AG04450 (cell line): ENCODE measurements around the gene CASQ1. TPM values are rescaled to one million over a fixed set of nuclear protein-coding genes. Genes with fewer than 3 reads are reported as not detected.

Source experiments
- CTCF ChIA-PET: fragments of 300-600, 350-600 bp; formaldehyde crosslinking; extraction: SDS; loops from one replicate; lab custom pipeline; 2022; ENCODE audit warnings: antibody characterized with exemption, inconsistent platforms; lab: Charles Lee
- POLR2A ChIA-PET: fragments of 350-600 bp; formaldehyde crosslinking; extraction: SDS; loops from one replicate; lab custom pipeline; 2021; ENCODE audit warnings: antibody characterized with exemption, inconsistent platforms; lab: Yijun Ruan, JAX
- DNase-seq: peaks from one replicate; pipeline ENCODE4 v3.0.0-alpha.2; 2011; ENCODE audit warnings: low read depth, low spot score
- H3K27ac ChIP-seq: one replicate; pipeline ENCODE4 v1.5.1; 2012; ENCODE audit warnings: low read depth, low read length, control low read depth
- H3K27me3 ChIP-seq: one replicate; pipeline ENCODE4 v1.6.0; 2012; ENCODE audit warnings: low read length; ENCODE audit not compliant: control insufficient read depth, insufficient read depth
- H3K4me3 ChIP-seq: 2 replicates; pipeline ENCODE4 v1.5.1; 2011; ENCODE audit warnings: mild to moderate bottlenecking, low read depth, low read length, control low read depth
- H3K9me3 ChIP-seq: 2 replicates; pipeline ENCODE4 v1.5.1; 2012; ENCODE audit warnings: low read length; ENCODE audit not compliant: control insufficient read depth, insufficient read depth
- CTCF ChIP-seq: IDR thresholded peaks from 2 replicates; pipeline ENCODE4 v1.5.1; 2011; ENCODE audit warnings: low read depth, low read length, control low read depth, inconsistent platforms
- polyA plus RNA-seq: library from polyadenylated mRNA; depleted of rRNA; stranded (reverse); fragments of >200 nt; gene quantifications from 2 replicates; pipeline ENCODE4 v1.2.3, GENCODE V29; 2011

CASQ1 gene
- polyA plus RNA-seq, 1 experiment, result 0.17 TPM

GRCh38 chr1:160210561-160210960, 20.2 kb downstream of the CASQ1 start:
- POLR2A ChIA-PET, result no interaction called here
- H3K4me3 ChIP-seq, result no peak overlapping the region
- no peaks in the 10 kb centered on the region for H3K27me3 ChIP-seq
- no peak for DNase-seq
- peak overlapping the region; percentile 21 for H3K27ac ChIP-seq
- CTCF ChIA-PET, result interaction anchor here (0.7 to 2.4 kb wide), 5 partner anchors 10 to 125 kb away, joined by 3 to 18 read pairs (median 9); no protein-coding TSS in a partner anchor
- no peaks in the 10 kb centered on the region for H3K9me3 ChIP-seq
- TF ChIP-seq CTCF, result no peak

GRCh38 chr1:160211046-160211790, 20.8 kb downstream of the CASQ1 start:
- no peak for TF ChIP-seq CTCF
- Histone ChIP-seq H3K27me3 (no peaks in the 10 kb centered on the region), H3K4me3 (no peak overlapping the region), H3K27ac (peak overlapping the region; percentile 21), H3K9me3 (no peaks in the 10 kb centered on the region)
- ChIA-PET POLR2A (no interaction called here), CTCF (interaction anchor here (0.7 to 2.4 kb wide), 6 partner anchors 9 to 126 kb away, joined by 3 to 18 read pairs (median 8); no protein-coding TSS in a partner anchor)
- DNase-seq, result no peak

DNA sequence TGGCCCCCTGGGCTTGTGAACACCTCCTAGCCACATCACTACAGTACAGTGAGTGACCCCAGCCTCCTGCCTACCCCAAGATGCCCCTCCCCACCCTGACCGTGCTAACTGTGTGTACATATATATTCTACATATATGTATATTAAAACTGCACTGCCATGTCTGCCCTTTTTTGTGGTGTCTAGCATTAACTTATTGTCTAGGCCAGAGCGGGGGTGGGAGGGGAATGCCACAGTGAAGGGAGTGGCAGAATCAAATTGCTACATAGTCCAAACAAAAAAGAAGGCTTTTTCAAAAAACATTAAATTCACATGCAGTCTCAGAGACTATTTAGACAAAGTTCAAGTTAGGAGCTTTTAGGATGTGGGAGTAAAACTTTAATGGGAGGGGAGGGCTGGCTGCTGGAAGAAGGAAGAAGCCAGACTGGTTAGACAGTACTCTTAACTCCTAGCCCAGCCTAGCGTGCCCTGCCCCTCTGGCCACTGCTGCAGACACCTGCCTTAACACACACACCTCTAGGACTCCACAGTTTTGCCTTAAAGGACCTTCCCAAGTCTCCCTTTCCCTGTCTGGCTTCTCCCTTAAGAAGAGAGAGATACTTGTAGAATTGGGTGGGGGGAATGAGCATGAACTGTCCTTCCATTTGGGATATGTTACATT, 24.2 kb downstream of the CASQ1 start:
- ChIA-PET POLR2A (no interaction called here), CTCF (interaction anchor here (1.7 kb wide), 2 partner anchors 21 to 106 kb away, joined by 3 to 9 read pairs; no protein-coding TSS in a partner anchor)
- Histone ChIP-seq H3K27me3 (no peaks in the 10 kb centered on the region), H3K4me3 (no peak overlapping the region), H3K9me3 (no peaks in the 10 kb centered on the region), H3K27ac (peak overlapping the region; percentile 31)
- no peak for TF ChIP-seq CTCF
- no peak for DNase-seq

DNA sequence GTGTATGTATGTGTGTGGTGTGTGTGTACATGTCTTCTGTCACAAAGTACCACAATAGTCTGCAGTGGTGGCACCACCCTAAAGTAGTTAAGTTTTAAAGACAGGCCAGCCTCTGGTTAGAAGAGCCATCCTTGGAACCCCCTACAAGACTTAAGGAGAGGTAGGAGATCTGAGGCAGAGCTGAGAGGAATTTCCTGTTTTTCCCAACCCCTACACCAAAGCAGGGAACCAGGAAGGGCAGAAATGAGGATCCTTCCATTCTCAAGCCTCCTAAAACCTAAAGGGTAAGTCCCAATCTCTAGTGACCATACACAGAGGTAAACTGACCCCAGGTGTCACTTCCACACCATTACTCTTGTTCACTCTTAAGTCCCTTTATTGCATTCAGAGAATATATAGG, 25.9 kb downstream of the CASQ1 start:
- Histone ChIP-seq H3K9me3 (no peaks in the 10 kb centered on the region), H3K4me3 (no peak overlapping the region), H3K27ac (no peak overlapping the region), H3K27me3 (no peaks in the 10 kb centered on the region)
- no peak for DNase-seq
- ChIA-PET CTCF (interaction anchor here (1.1 to 1.7 kb wide), 3 partner anchors 23 to 115 kb away, joined by 3 to 9 read pairs (median 8); no protein-coding TSS in a partner anchor), POLR2A (no interaction called here)
- no peak for TF ChIP-seq CTCF
